IMR-90 (cell line): Measurements from ENCODE around the gene YY1AP1. TPM values are rescaled to one million over a fixed set of nuclear protein-coding genes. Genes with fewer than 3 reads are reported as not detected.

Source experiments
- ATAC-seq: fragments of 200-7000 bp; cut with Tn5 transposase; 2 replicates; pipeline ENCODE4 v1.9.1; 2020; ENCODE audit warnings: low read depth, mild to moderate bottlenecking, moderate library complexity
- BruUV-seq: library from RNA; stranded (reverse); fragments of 400-500 nt; replicated peaks from 2 replicates; lab custom pipeline; 2021; lab: Mats Ljungman, UMichigan
- CTCF ChIA-PET: fragments of 300-600 bp; formaldehyde crosslinking; extraction: SDS; loops from one replicate; lab custom pipeline; 2021; ENCODE audit warnings: antibody characterized with exemption; lab: Yijun Ruan, JAX
- POLR2A ChIA-PET: fragments of 300-600 bp; sonication (Branson Sonifier 250); formaldehyde crosslinking; loops from one replicate; lab custom pipeline; 2022; ENCODE audit warnings: antibody characterized with exemption; ENCODE audit not compliant: unreplicated experiment; lab: Charles Lee
- DNase-seq: peaks from one replicate; pipeline ENCODE4 v3.0.0; 2013
- H2AFZ ChIP-seq: replicated peaks from 2 replicates; pipeline ENCODE3; 2013; ENCODE audit warnings: low read length, mild to moderate bottlenecking; ENCODE audit not compliant: poor library complexity
- H2AK5ac ChIP-seq: 2 replicates; pipeline ENCODE4 v1.6.1; 2013; ENCODE audit warnings: low read depth, low read length, inconsistent platforms
- H2AK9ac ChIP-seq: replicated peaks from 2 replicates; pipeline ENCODE3; 2013; ENCODE audit warnings: mild to moderate bottlenecking, low read depth, low read length, moderate library complexity; ENCODE audit not compliant: poor library complexity
- H2BK120ac ChIP-seq: 2 replicates; pipeline ENCODE4 v1.6.1; 2013; ENCODE audit warnings: low read depth, low read length, inconsistent platforms
- H2BK15ac ChIP-seq: 3 replicates; pipeline ENCODE4 v1.6.1; 2013; ENCODE audit warnings: low read depth, low read length, inconsistent platforms
- H2BK20ac ChIP-seq: 2 replicates; pipeline ENCODE4 v1.6.1; 2013; ENCODE audit warnings: low read depth, mild to moderate bottlenecking, inconsistent platforms, low read length, moderate library complexity
- H2BK5ac ChIP-seq: 2 replicates; pipeline ENCODE4 v1.6.1; 2013; ENCODE audit warnings: mild to moderate bottlenecking, low read depth, low read length, inconsistent platforms; ENCODE audit not compliant: poor library complexity, severe bottlenecking
- H3K14ac ChIP-seq: replicated peaks from 2 replicates; pipeline ENCODE4 v1.6.1; 2013; ENCODE audit warnings: low read depth, low read length, inconsistent platforms
- H3K18ac ChIP-seq: 2 replicates; pipeline ENCODE4 v1.6.1; 2013; ENCODE audit warnings: low read depth, low read length, control low read depth
- H3K23ac ChIP-seq: 2 replicates; pipeline ENCODE4 v1.6.1; 2013; ENCODE audit warnings: low read depth, low read length, inconsistent platforms
- H3K27ac ChIP-seq: 2 replicates; pipeline ENCODE4 v1.5.1; 2013; ENCODE audit warnings: mild to moderate bottlenecking, control low read depth, low read length; ENCODE audit not compliant: insufficient read depth
- H3K27me3 ChIP-seq: 2 replicates; pipeline ENCODE4 v1.6.1; 2013; ENCODE audit warnings: low read length; ENCODE audit not compliant: control insufficient read depth, insufficient read depth
- H3K36me3 ChIP-seq: 2 replicates; pipeline ENCODE4 v1.6.1; 2013; ENCODE audit warnings: low read length, mixed read lengths; ENCODE audit not compliant: control insufficient read depth, insufficient read depth
- H3K4ac ChIP-seq: 2 replicates; pipeline ENCODE4 v1.6.1; 2013; ENCODE audit warnings: low read depth, low read length, inconsistent platforms
- H3K4me1 ChIP-seq: 2 replicates; pipeline ENCODE4 v1.6.1; 2013; ENCODE audit warnings: low read length, mixed read lengths; ENCODE audit not compliant: control insufficient read depth, insufficient read depth
- H3K4me2 ChIP-seq: 2 replicates; pipeline ENCODE4 v1.6.1; 2013; ENCODE audit warnings: low read depth, mild to moderate bottlenecking, control low read depth, low read length, moderate library complexity
- H3K4me3 ChIP-seq: 2 replicates; pipeline ENCODE4 v1.5.1; 2013; ENCODE audit warnings: low read depth, mild to moderate bottlenecking, control low read depth, low read length, moderate library complexity; ENCODE audit not compliant: insufficient read depth
- H3K56ac ChIP-seq: 2 replicates; pipeline ENCODE4 v1.6.1; 2013; ENCODE audit warnings: low read length, inconsistent platforms; ENCODE audit not compliant: insufficient read depth; ENCODE audit errors: extremely low read depth
- H3K79me1 ChIP-seq, 2 experiments: 2 replicates each; pipeline ENCODE4 v1.6.1; 2013; ENCODE audit warnings: low read length in 2 of 2, inconsistent platforms in 1 of 2, low read depth in 1 of 2
- H3K9ac ChIP-seq: 2 replicates; pipeline ENCODE4 v1.6.1; 2013; ENCODE audit warnings: low read depth, low read length, control low read depth
- H3K9me1 ChIP-seq: 2 replicates; pipeline ENCODE4 v1.6.1; 2013; ENCODE audit warnings: low read length, inconsistent platforms; ENCODE audit not compliant: insufficient read depth
- H3K9me3 ChIP-seq: 2 replicates; pipeline ENCODE4 v1.6.1; 2013; ENCODE audit warnings: low read length; ENCODE audit not compliant: control insufficient read depth, insufficient read depth
- H4K20me1 ChIP-seq: 2 replicates; pipeline ENCODE4 v1.6.1; 2013; ENCODE audit warnings: low read length, inconsistent platforms; ENCODE audit not compliant: insufficient read depth
- H4K5ac ChIP-seq: 2 replicates; pipeline ENCODE4 v1.6.1; 2013; ENCODE audit warnings: mild to moderate bottlenecking, low read depth, low read length, control low read depth
- H4K8ac ChIP-seq, 2 experiments: 2 replicates each; pipeline ENCODE4 v1.6.1; 2013; ENCODE audit warnings: low read depth in 2 of 2, low read length in 2 of 2, control low read depth in 1 of 2, inconsistent platforms in 1 of 2
- H4K91ac ChIP-seq: 2 replicates; pipeline ENCODE4 v1.6.1; 2013; ENCODE audit warnings: low read depth, low read length, inconsistent platforms; ENCODE audit not compliant: insufficient read depth
- NFE2L2 ChIP-seq: fragments of 150-350 bp; IDR thresholded peaks from 2 replicates; pipeline ENCODE4 v1.6.1; 2016; ENCODE audit warnings: low read depth, mild to moderate bottlenecking, low read length
- POLR2A ChIP-seq: IDR thresholded peaks from 2 replicates; pipeline ENCODE4 v1.6.1; 2012; ENCODE audit warnings: mild to moderate bottlenecking, low read depth, low read length
- RAD21 ChIP-seq: IDR thresholded peaks from 2 replicates; pipeline ENCODE4 v1.6.1; 2012; ENCODE audit warnings: low read length, improper control_type of control experiment
- WGBS, 2 experiments: methylation state at CpG; one replicate each; pipeline versions ENCODE4 v1.1.5 to v1.1.7; 2013; ENCODE audit warnings: missing lambda C conversion rate in 2 of 2; ENCODE audit not compliant: insufficient read length in 1 of 2; ENCODE audit errors: extremely low coverage in 2 of 2; 5-methylcytosine and 5-hydroxymethylcytosine counted together
- dilution Hi-C: fragments of 300-500 bp; cut with HindIII; formaldehyde crosslinking; loops from one replicate; pipeline ENCODE4 v1.14.3; 2018; ENCODE audit warnings: low sequenced_read_pairs; ENCODE audit not compliant: unreplicated experiment
- in situ Hi-C: fragments of 300-500 bp; cut with MboI; formaldehyde crosslinking; loops from 3 replicates; pipeline ENCODE4 v1.14.3; 2019; ENCODE audit warnings: low sequenced_read_pairs, inconsistent platforms, mixed read lengths
- intact Hi-C: fragments of 100-400 bp; cut with micrococcal nuclease; formaldehyde crosslinking; loops from 2 replicates; pipeline ENCODE4 v1.10.0; 2022
- polyA plus RNA-seq, 3 experiments: library from polyadenylated mRNA; depleted of rRNA; stranded (reverse); fragments of >200 nt; gene quantifications; 2 replicates each; pipeline ENCODE4 v1.2.3, GENCODE V29; 2012; ENCODE audit warnings: low replicate concordance in 1 of 3
- total RNA-seq: library from RNA; depleted of rRNA; stranded (reverse); fragments of >200 nt; gene quantifications from 2 replicates; pipeline ENCODE4 v1.2.3, GENCODE V29; 2012
- TF ChIP-seq, protein P1 (sequence below): fragments of 150-350 bp; IDR thresholded peaks from 2 replicates; pipeline ENCODE4 v1.6.1; 2017; ENCODE audit warnings: mild to moderate bottlenecking, antibody characterized with exemption, low read length, low read depth

The YY1AP1 gene
- total and polyA plus RNA-seq, 2 of the 4 experiments (the other 2 are of a cell fraction): 31.5 to 52.6 TPM

DNA sequence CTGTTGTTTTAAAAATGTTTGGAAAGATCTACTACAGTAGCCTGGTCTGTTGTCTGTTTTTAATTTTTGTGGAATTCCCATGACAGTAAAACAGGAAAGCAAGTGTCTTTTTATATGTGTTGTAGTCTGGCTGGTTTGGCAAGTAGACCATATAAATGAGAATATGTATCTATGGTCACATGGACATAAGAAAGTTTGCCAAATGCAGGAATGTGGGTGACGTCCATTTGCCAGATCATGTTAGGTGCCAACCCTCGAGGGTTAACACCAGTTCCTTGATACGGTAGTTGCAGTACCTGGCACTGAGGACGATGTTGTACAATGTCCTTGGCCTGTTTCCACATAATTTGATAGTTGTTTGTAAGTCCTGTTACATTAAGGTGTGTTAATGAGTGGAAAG, 6.5 kb upstream of the YY1AP1 start:
- H3K9me3 ChIP-seq: no peaks in the 10 kb centered on the region
- no peak overlapping the region for H3K56ac ChIP-seq
- no peaks in the 10 kb centered on the region; the same call in 1 of the 2 replicates for H3K36me3 ChIP-seq
- intact Hi-C loops (no loop called here), dilution Hi-C loops (no loop called here), in situ Hi-C loops (no loop called here)
- no peak overlapping the region for H3K27ac ChIP-seq
- no peak overlapping the region for H3K9ac ChIP-seq
- H2AK9ac ChIP-seq: no peak overlapping the region
- H2AK5ac ChIP-seq: no peak overlapping the region
- TF ChIP-seq RAD21: no peak
- TF ChIP-seq, protein P1, sequence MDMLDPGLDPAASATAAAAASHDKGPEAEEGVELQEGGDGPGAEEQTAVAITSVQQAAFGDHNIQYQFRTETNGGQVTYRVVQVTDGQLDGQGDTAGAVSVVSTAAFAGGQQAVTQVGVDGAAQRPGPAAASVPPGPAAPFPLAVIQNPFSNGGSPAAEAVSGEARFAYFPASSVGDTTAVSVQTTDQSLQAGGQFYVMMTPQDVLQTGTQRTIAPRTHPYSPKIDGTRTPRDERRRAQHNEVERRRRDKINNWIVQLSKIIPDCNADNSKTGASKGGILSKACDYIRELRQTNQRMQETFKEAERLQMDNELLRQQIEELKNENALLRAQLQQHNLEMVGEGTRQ: no peak
- no peak for TF ChIP-seq NFE2L2
- TF ChIP-seq POLR2A: no peak
- peak overlapping the region; percentile 37 for H3K4me2 ChIP-seq
- no peak for DNase-seq
- no peak overlapping the region for H2AFZ ChIP-seq
- H3K27me3 ChIP-seq: no peaks in the 10 kb centered on the region
- no TSS peak for BruUV-seq
- peak overlapping the region; percentile 24; the same call in 1 of the 2 replicates for H3K23ac ChIP-seq
- H3K14ac ChIP-seq: no peak overlapping the region
- H3K4ac ChIP-seq: no peak overlapping the region
- no peak overlapping the region for H2BK120ac ChIP-seq
- POLR2A ChIA-PET: no interaction called here
- no peaks in the 10 kb centered on the region; the same call in 1 of the 2 replicates for H3K9me1 ChIP-seq
- H2BK5ac ChIP-seq: no peak overlapping the region
- H2BK20ac ChIP-seq: no peak overlapping the region
- H4K91ac ChIP-seq: no peak overlapping the region
- no peak overlapping the region for H3K4me3 ChIP-seq
- peaks cover 3 to 57% of the 10 kb centered on the region in 2 experiments; a peak in 3 of 4 replicates for H3K79me1 ChIP-seq
- H2BK15ac ChIP-seq: no peak overlapping the region
- H3K18ac ChIP-seq: no peak overlapping the region
- H4K8ac ChIP-seq: no peak overlapping the region
- WGBS, 2 experiments: no CpG with 5 or more reads among the region's 4 CpGs
- ATAC-seq: no peak
- peaks cover 2% of the 10 kb centered on the region; the same call in 1 of the 2 replicates for H3K4me1 ChIP-seq
- peaks cover 42% of the 10 kb centered on the region for H4K20me1 ChIP-seq
- CTCF ChIA-PET: no interaction called here
- no peak overlapping the region for H4K5ac ChIP-seq
